Fibroblast of skin of abdomen (primary cell): ENCODE results near the gene LY6G6D.

Source experiments
- DNase-seq: peaks from one replicate; pipeline ENCODE4 v3.0.0-alpha.2; 2013

Gene LY6G6D

DNA sequence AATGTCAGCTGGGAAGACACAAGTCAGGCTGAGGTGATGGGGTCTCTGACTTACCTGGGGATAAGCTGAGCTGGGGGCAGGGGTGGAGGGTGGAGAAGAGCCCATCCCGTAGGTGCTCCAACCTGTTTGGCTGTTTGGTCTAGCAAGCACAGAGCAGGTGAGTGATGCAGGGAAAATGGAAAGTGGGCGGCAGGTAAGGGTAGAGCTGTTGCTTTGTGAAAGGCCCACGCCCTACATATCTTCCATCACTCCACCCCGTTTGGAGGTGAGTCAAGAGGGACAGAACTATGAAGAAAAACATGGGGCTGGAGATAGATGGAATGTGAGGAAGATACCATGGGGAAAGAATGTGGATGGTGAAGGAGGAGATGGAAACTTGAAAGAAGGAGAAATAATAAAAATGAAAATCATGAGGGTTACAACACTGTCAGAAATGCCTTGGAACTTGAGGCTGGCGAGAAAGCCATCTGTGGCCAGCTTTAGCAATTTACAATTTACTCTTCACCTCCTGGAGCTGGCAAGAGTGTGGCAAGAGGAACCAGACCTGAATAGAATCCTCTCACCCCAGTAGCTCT lies 5.1 kb downstream of the LY6G6D start:
- DNase-seq: no peak

DNA sequence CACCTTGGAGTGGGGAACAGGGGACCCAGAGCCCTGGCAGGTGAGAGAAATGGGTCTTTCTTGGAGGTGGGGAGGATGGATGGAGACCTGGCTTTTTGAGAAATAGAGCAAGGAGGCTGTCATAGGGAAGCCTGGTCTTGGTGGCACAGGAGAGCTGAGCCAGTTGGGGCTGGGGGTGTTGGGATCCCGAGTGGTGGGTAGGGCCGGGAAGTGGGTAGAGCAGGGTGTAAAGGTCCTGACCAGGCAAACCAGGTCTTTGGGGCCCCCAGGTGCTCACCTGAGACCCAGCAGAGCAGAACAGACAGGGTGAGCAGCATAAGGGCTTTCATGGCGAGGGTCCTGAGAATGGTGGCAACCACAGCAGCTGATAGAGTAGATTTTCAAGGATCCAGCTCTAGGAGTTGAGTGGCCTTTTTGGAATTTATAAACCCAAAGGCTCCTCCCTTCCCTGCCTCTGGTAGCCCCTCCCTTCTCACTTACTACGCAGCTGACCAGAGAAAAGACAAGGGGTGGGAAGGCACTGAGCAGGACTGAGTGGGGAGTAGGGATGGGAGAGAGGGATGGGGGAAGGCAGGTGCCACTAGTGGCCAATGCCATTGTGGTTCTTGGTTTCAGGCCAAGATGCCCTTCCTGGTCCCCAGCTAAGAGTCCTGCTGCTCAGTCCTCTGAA lies 6.3 kb downstream of the LY6G6D start, which contains the start of gene LY6G6C:
Gene LY6G6C, minus strand, starts transcription at position 396 of the 670 bp plus-strand sequence. Its CDS starts 67 bp downstream, at position 329.
- DNase-seq: no peak

DNA sequence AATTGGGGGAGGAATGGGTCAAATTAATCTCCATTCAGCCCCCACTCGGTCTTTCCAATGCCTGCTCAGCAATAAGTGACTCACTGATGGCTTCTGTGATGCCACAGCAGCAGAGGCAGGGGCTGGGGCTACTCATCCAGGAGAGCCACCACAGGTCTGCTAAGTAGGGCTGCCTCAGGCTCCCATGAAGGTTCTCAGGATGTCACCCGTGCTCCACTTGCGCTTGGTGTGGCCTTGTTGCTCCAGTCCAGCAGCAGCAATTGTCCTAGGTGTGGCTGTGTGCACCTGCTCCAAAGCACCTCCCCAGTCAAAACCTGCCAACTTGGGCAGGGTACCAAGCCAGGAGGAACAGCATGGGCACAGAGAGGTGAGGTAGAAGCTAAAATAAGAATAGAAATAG lies 7.0 kb downstream of the LY6G6D start:
- DNase-seq: no peak

DNA sequence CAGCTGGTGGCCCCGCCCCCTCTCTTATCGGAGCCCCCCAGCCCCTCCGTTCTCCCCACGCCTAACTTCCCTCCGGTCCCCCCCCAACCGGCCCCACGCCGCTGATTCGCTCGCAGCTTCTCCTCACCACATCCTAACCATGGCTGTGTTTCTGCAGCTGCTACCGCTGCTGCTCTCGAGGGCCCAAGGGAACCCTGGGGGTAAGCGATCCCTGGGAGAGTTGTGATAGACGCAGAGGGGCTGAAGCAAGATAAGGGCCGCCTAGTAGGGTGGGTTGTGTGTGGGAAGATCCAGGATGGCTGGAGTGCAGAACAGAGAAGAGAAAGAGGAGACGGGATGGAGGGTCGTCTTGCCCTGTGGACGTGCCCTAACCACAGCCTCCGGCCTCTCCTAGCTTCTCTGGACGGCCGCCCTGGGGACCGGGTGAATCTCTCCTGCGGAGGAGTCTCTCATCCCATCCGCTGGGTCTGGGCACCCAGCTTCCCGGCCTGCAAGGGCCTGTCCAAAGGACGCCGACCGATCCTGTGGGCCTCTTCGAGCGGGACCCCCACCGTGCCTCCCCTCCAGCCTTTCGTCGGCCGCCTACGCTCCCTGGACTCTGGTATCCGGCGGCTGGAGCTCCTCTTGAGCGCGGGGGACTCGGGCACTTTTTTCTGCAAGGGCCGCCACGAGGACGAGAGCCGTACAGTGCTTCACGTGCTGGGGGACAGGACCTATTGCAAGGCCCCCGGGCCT lies 8.3 kb downstream of the LY6G6D start, which contains the start of gene MPIG6B:
Gene MPIG6B, plus strand, starts transcription at position 129 of the 735 bp plus-strand sequence. Its CDS starts 11 bp downstream, at position 140.
- no peak for DNase-seq

DNA sequence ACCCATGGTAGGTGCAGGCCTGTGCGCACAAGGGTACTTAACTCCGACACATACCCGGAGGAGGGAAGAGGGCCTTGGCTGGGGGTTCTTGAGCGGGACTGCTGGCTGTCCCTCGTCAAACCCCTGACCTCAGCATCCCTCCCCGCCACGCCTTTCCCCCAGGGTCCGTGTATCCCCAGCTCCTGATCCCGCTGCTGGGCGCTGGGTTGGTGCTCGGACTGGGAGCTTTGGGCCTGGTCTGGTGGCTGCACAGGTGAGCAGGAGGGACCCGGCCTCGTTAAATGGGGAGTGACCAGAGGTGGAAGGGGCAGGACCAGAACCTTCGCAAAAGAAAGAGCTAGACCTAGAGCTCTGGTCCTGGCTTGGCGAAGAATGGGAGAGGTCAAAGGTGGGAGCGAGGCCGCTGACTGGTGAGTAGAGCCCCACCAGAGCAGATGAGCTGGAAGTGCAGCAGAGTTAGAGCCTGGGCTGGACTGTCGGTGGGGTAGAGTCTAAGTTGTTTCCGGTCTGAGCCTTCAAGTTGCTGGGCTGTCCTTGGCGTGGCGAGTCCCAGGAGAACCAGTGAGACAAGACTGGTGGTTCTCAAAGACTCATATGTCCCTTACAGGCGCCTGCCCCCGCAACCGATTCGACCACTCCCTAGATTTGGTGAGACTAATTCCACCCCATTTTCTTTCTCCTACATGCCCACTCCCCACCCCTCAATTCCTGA lies 9.0 kb downstream of the LY6G6D start:
- no peak for DNase-seq

DNA sequence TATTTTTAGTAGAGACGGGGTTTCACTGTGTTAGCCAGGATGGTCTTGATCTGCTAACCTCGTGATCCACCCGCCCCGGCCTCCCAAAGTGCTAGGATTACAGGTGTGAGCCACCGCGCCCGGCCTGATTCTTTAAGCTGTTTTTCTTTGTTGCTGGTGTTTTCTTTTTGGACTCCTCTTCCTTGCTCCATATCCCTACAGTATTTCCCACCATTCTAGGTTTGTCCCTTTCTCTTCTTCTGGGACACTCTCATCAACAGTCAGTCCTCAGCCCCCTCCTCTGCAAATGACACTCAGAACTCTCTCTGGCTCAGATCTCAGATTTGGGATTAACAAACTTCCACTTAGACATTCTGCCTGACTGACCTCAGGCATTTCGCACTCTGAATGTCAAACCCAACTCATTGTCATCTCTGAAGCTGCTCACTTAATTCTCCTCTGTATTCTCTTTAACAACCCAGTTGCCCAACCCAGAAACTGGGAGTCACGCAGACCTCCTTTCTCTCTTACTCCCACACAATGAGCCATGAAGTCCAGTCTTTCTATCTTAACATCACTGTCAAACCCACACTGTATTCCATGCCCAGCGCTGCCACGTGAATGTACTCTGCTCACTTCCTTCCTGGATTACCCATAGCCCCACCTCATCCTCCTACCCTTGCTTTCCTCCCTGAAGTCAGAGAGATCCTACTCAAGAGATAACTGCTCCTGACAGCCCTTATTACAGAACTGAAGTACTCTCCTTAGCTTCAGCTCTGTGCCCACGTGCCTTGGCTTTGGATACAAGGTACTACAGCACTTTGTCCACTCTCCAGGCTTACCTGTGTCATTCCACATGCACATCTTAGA lies 10.6 kb downstream of the LY6G6D start:
- DNase-seq: no peak

DNA sequence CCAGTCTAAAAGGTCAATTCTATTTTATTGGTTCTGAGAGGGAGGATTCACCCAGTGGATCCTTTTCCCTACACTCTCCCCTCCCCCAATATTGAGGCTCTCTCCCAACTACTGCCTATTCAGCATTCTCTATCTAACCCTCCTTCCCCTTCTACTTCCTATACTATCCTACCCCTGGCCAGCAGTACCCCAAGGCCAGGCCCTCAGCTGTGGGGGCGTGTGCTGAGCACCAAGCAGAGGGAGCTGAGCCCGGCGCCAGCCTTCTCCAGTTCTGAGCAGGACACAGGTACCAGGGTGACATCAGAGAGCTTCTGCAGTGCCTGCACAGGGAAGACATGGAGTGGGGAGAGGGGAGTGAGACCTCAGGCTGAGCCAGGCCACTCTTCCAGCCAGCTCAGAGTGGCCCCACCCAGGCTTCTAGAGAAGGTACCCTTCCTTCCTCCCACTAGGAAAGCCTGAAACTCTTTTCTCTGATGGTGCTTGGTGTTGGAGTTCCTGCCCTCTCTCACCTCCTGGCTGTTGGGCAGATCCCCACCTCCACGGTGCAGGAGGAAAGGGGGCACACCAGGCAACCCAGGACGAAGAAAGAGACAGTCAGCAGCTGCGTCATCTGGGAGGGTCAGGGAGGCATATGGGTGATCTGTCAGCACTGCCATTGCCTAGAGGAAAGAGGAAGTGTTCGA lies 12.0 kb downstream of the LY6G6D start:
- DNase-seq: no peak

DNA sequence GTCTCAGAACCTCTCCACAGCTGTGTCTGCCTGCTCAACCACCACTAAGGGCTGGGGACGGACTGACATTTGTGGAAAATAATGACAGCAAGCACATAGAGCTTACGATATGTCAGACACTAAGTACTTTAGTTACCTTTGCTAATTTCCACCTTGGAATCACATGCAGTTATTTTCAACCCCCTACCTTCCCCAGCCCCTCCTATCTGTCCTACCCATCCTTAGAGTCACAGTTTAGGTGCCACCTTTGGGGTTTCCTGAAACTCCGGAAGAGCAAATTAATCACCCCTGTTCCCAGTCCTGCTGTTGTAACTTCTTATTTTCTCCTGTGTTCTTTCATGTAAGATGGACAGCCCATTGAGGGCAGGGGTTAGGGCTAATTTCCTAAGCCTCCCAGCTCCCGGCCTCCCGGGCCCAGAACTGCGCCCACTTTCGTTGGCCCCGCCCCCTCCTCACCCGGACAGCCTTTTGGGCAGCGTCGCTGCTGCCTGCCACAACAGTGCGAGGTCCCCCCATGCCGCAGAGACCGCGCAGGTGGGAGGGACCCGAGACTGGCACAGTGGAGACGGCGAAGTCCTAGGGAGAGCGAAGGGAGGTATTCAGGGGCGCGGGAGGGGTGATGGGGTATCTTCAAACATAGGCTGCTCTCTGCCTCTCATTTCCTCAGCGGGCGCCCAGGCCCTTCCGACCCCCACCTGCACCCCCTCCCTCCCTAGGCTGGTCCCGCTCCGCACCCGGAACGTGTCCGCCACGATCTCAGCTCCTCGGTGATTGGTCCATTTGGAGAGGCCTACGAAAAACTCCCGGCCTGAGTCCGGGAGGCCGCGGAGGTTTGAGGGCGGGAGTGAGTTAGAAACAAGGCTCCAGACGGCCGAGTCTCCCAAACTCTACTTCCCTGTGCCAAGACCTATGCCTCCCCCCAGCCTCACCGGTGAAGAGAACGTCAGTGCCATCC lies 12.8 kb downstream of the LY6G6D start:
- no peak for DNase-seq

DNA sequence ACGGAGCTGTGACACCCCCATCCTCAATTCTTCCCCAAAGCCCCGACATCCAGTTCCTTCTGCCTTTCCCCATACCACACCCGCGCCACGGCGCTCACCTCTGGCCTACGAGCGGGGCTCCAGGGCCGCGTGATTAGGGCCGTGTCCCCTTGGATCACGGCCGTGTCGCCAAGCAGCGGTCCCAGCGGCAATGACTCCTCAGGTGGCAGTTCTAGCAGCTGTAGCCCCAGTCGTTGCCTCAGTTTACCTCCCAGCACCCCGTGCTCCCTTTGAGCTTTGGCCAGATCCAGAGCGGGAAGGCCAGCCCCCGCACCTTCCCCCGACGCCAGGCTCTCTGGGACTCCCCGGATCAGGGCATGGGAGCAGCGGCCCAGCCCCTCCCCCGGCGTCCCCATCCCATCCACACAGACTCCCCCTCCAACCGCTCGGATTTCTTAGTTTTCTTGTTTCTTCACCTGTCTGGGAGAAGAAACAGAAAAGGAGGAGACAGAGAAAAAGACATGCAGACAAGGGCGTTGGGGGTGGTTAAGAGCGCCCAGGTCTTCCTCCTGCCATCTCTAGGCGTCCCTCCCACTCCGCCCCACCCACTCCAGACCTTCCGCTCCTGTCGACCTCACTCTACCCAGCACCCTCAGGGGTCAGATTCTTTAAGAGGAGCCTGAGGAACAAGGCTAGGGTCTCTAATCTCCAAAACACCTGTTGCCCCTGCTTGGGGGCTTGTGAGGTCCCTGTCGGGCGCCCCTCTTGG lies 13.8 kb downstream of the LY6G6D start, which contains the start of gene DDAH2:
Gene DDAH2, minus strand, starts transcription at position 533 of the 748 bp plus-strand sequence. Its CDS starts 138 bp downstream, at position 395.
- no peak for DNase-seq

DNA sequence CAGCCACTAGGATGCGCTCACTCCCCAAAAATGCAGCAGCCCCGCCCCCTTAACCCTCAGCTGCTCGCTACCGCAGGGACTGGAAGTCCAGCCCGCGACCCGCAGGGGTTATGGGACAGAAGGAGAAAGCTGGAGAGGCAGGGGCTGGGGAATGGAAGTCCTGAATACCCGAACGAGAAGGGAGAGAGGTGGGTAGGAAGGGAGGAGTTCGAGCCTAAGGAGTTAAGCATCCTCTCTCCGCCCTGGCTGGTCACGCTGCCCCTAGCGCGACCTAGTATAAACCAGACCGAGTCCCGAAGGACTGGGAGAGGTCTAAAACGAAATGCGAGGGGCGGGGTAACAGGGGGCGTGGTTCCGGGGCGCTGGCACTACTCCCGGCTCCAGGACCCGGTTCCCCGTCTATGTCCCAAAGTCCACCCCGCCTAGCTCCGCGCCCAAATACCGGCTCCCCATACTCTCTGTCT lies 14.4 kb downstream of the LY6G6D start:
- peak; percentile 79 for DNase-seq

DNA sequence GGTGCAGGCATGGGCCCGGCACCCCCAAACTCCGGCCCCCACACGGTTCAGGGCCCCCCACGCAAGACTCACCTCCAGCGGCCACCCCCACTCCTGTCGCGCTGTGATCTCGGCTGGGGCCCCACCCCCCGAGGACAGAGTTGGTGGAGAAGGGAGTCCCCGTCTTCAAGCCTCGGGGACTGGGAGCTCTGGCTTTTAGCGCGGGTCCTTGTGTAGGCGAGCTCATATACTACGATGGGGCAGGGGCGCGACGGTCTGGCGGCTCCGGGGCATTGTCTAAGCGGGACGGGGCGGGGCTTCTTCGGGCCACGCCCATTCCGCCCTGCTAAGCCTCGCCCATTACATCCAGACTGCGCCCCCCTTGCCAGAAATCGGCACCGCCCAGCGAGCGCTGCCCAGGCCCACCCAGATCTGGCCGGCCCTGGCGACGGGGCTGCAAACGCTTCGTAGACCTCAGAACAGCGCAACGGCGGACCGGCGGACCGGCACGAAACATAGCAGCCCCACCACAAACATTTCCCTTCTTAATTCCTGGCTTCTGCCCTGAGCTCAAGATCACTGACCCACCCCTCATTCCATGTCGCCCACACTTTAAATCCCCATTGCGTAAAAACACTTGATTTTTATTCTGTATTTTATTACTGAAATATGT lies 15.0 kb downstream of the LY6G6D start:
- peak; percentile 91 for DNase-seq

DNA sequence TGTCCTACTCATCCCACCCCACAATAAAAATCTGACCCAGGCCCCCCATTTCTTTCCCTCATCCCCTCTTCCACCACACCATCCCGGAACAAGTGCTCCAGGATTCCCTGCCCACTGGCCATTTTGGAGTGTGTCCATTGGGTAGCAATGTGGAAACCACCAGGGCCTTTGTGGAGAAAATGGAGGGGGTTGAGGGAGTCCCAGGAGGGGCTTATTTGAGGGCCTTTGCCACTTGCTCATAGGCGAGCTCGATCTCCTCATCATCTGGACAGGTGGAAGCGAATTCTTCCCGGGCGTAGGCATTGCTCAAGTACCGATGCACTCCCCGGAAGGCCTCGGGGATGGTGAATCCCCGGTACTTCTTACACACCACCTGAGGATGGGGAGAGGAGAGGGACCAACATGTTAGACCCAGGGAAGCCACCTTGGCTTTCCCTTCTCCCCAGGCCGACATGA lies 15.5 kb downstream of the LY6G6D start:
- no peak for DNase-seq

DNA sequence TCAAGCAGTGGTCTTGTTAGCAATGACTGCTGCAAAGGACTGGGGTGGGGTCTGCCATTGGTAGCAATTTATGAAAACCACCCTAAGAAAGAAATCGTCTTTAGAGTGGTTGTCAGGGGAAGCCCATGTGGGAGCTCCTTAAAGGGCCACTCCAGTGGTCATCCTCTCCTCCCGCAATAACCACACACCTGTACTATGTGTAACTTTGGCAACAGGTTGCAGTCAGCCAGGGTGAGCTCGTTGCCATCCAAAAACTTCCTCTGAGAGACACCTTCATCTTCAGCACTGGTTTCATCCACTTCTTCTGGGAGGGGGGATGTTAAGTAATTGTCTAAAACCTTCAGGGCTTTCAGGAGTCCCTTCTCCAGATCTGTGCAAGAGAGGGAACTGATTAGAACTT lies 16.9 kb downstream of the LY6G6D start:
- no peak for DNase-seq

DNA sequence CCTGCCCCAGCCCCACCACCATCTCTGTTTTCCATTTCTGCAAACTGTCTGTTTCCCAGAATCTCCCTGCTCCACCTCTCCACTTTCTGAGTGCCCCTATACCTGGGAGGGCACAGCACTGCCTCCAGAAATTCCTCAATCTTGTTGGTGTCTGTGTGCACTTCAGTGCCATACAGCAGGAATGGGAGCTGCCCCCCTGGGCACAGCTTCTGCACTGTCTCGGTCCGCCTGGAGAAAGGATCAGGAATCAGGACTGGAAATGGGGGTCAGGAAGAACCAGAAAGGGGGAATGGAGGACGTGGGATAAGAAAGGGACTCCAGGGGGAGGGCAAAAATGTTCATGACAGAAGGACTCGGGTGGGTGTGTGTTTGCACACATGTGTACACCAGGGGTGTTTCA lies 18.6 kb downstream of the LY6G6D start:
- no peak for DNase-seq

DNA sequence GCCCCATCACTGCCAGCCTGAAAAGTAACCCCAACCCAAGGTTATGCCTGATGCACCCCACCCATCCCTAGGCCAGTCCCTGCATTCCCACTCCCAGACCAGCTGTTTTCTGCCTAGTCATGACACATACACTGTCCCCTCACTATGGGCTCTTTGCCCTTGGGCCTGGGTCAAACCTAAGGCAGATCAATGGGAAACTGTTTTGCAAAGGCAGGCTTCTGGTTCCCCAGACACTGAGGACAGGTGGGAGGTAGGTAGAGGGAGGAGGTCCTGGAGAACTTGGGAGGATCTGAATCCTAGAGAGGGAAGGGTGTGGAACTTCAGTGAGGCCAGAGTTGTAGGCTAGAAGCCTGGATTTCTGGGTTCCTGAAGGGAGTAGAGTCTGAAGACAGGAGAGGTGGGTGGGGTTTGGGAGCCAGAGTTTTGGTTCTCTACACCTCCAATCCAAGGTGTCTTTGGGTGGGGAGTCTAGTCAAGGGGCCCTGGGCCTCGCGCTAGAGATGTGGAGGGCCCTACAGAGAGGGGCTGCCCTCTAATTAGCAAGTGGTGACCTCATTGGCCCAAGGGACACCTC lies 19.2 kb downstream of the LY6G6D start:
- DNase-seq: no peak

DNA sequence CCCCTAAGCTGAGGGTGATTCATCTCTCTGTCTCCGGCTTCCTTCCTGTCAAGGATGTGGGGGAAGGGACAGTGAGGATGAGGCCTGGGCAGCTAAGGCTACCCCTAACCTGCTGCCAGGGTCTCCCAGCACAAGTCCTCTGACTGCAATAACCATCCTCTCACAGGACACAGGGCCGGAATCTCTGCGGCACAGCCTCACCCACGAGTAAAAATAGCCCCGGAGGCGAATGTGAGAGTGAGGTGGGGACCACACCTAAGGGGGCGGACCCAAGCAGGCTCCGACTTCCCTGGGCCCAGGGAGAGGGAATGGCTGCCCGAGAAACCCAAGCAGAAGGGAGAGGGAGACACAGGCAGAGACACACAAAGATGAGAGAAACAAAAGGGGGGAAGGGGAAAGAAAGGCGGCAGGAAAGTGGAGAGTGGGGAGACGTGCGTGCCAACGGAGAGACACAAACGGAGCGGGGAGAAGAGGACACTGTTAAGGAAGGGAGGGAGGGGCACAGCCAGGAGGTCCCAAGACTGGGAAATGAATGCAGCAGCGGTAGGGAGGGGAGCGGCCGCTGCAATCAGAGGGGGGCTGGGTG lies 19.8 kb downstream of the LY6G6D start:
- peak; percentile 77 for DNase-seq

DNA sequence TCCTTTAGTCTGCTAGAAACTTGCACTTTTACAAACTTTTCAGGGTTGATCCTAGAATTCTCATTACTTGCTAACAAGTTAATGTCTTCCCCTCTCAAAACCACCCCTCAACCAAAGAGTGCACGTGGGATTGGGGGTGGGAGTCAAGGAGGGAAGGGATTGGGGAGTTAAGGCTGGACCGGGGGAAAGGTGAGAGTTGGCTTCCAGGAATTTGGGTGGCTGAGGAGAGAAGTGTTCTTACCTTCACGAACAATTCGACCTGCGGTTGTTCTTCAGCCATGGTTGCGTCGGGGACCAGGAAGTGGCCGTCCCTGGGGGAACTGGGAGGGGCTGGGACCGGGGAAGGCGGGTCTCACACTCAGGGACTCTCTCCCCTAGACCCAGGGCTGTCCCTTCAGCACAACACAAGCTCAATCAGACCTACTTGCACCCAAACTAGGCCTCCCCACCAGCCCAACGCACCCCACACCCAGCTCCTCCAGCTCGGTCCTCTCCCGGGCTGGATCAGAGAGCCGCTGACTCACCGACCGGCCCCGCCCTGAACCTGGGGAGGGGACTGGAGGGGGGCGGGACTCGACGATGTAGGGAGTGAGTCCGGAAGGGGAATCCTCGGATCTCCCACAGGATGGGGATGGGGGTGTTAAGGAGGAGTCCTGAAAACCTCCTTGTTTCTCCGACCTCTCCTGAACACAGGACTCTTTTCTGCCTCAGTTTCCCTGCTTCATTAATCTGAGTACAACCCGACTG lies 21.0 kb downstream of the LY6G6D start, which contains the start of gene CLIC1:
Gene CLIC1, minus strand, starts transcription at position 510 of the 747 bp plus-strand sequence. Its CDS starts 230 bp downstream, at position 280.
- peak; percentile 85 for DNase-seq
